IPS-NIHi7 (cell line): Measurements from ENCODE around the gene C9orf152.
"Not testable (repeated sequence)": the region's sequence is repeated elsewhere in the genome, so short reads cannot be mapped to it uniquely, and the experiment has no call there.

ENCODE experiments used
- DNase-seq: peaks from one replicate; pipeline ENCODE4 v3.0.0; 2012; ENCODE audit warnings: mixed read lengths; ENCODE audit errors: extremely low spot score

C9orf152 gene

GRCh38 chr9:110208031-110208430 lies at the start of gene C9orf152:
TSS of gene C9orf152 (minus strand) at chr9:110208159. CDS start at chr9:110207579, 580 bp downstream.
- no peak for DNase-seq

GRCh38 chr9:110257097-110257841 lies 49.3 kb upstream of the C9orf152 start:
- peak; percentile 29 for DNase-seq

- DNase-seq = peak; percentile 87
Observed at GRCh38 chr9:110256380-110257096, 48.6 kb upstream of the C9orf152 start, which contains the start of gene TXN. TSS of gene TXN (minus strand) at chr9:110256507. CDS start at chr9:110256435, 72 bp downstream.

GRCh38 chr9:110255463-110256379 lies 47.8 kb upstream of the C9orf152 start:
- peak; percentile 32 for DNase-seq

GRCh38 chr9:110255034-110255462 lies 47.1 kb upstream of the C9orf152 start:
- DNase-seq = peak; percentile 21

GRCh38 chr9:110254500-110254899 lies 46.5 kb upstream of the C9orf152 start:
- DNase-seq = no peak

- no peak for DNase-seq
Observed at GRCh38 chr9:110252509-110253139, 44.7 kb upstream of the C9orf152 start.

GRCh38 chr9:110251770-110252169 lies 43.8 kb upstream of the C9orf152 start:
- not testable (repeated sequence) for DNase-seq

GRCh38 chr9:110251212-110251611 lies 43.3 kb upstream of the C9orf152 start:
- DNase-seq = no peak

GRCh38 chr9:110249603-110250002 lies 41.6 kb upstream of the C9orf152 start:
- no peak for DNase-seq

- DNase-seq = no peak
Observed at GRCh38 chr9:110248361-110248760, 40.4 kb upstream of the C9orf152 start.

- no peak for DNase-seq
Observed at GRCh38 chr9:110246214-110246613, 38.3 kb upstream of the C9orf152 start.

GRCh38 chr9:110244616-110245015 lies 36.7 kb upstream of the C9orf152 start:
- DNase-seq = no peak

GRCh38 chr9:110241858-110242321 lies 33.9 kb upstream of the C9orf152 start:
- DNase-seq = no peak

GRCh38 chr9:110241260-110241857 lies 33.4 kb upstream of the C9orf152 start:
- no peak for DNase-seq

GRCh38 chr9:110240198-110240597 lies 32.2 kb upstream of the C9orf152 start:
- no peak for DNase-seq

- DNase-seq = no peak
Observed at GRCh38 chr9:110228321-110228720, 20.4 kb upstream of the C9orf152 start.

GRCh38 chr9:110224583-110224982 lies 16.6 kb upstream of the C9orf152 start:
- DNase-seq = peak; percentile 35

- no peak for DNase-seq
Observed at GRCh38 chr9:110220809-110221208, 12.8 kb upstream of the C9orf152 start.

- DNase-seq = no peak
Observed at GRCh38 chr9:110217656-110218099, 9.7 kb upstream of the C9orf152 start.
